ENCODE results near the gene CLIC6.

DNA sequence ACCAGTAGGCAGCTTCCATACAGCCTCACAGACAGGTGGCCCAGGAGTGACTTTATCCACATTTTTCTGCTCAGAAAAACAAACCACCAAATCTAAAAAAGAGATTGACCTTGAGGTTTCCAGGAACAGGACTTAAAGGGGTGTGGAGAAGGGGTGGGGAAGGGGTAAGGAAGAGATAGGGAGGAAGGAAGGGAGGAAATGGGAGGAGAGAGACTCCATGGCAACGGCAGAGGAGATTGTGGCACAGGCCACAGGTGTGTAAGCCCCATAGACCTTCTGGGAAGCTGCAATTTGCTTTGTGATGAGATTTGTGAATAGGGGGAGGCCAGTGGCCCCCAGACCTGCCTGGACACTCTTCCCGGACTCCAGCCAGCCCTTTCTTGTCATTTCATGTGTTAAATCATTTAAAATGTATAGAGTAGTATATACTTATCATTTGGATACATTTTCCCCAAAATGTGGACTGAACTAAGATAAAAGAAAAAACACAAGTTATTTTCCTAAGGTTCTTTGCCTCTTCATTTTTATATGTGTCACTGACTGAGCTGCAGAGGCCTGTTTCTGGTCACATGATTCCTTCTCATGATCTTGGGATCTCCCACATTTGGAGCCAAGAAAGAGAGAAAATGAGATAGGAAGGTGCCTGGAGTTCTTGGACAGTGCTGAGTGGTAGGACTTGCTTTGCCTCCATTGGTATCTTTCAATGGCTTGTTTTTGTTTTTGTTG lies 55.5 kb downstream of the CLIC6 start:
- TF ChIP-seq CTCF (IDR thresholded peaks at IDR 0.05), result no peak
- no peak for TF ChIP-seq JUN (IDR thresholded peaks at IDR 0.05)
- no peak for TF ChIP-seq EP300 (IDR thresholded peaks at IDR 0.05)
- TF ChIP-seq, protein P1, sequence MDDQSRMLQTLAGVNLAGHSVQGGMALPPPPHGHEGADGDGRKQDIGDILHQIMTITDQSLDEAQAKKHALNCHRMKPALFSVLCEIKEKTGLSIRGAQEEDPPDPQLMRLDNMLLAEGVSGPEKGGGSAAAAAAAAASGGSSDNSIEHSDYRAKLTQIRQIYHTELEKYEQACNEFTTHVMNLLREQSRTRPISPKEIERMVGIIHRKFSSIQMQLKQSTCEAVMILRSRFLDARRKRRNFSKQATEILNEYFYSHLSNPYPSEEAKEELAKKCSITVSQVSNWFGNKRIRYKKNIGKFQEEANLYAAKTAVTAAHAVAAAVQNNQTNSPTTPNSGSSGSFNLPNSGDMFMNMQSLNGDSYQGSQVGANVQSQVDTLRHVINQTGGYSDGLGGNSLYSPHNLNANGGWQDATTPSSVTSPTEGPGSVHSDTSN (IDR thresholded peaks at IDR 0.05), result no peak
- no peak for TF ChIP-seq CBX8 (IDR thresholded peaks at IDR 0.05)
- no peak for TF ChIP-seq PHF8 (IDR thresholded peaks at IDR 0.05; ENCODE audit: borderline replicate concordance, low read depth)
- TF ChIP-seq POLR2A (IDR thresholded peaks at IDR 0.05; ENCODE audit: low read length), result no peak
- no peak for TF ChIP-seq CHD2 (IDR thresholded peaks at IDR 0.05; ENCODE audit: low read length, partially characterized antibody)
- TF ChIP-seq RCOR1 (IDR thresholded peaks at IDR 0.05; ENCODE audit: low read depth, low read length), result no peak
- TF ChIP-seq E2F6 (IDR thresholded peaks at IDR 0.05; ENCODE audit: borderline replicate concordance, low read depth), result no peak
